ENCODE measurements around the gene RIBC2. TPM values are rescaled to one million over a fixed set of nuclear protein-coding genes. Genes with fewer than 3 reads are reported as not detected.
"Not testable (repeated sequence)": the region's sequence is repeated elsewhere in the genome, so short reads cannot be mapped to it uniquely, and the experiment has no call there.

The RIBC2 gene
- 1.0 TPM for total RNA-seq
- polyA plus RNA-seq (ENCODE audit: insufficient read depth, low read depth, low replicate concordance): not detected
- long read RNA-seq, donor 1: 0 reads
- long read RNA-seq, donor 2: 0 reads
- long read RNA-seq, donor 3: 0 reads
- long read RNA-seq, donor 4: 0 reads
- long read RNA-seq, donor 5: 0 reads
- long read RNA-seq, donor 6: 0 reads
- long read RNA-seq, donor 7, partial matches to known transcripts: 0 of 1 reads
- long read RNA-seq, donor 7, other reads (novel, unspliced or antisense): 1 of 1 reads
- long read RNA-seq, donor 8, partial matches to known transcripts: 0 of 1 reads
- long read RNA-seq, donor 8, other reads (novel, unspliced or antisense): 0 of 1 reads
- long read RNA-seq, donor 9: 0 reads
- long read RNA-seq, donor 10: 0 reads

- DNase-seq: peak; percentile 81 to 96 (median 93)
- Histone ChIP-seq H3K9ac (ENCODE audit: low read length in 3 of 3) (peak within 1 kb of the TSS in 1 of 3 donors; percentile 71), H3K27me3 (ENCODE audit: control insufficient read depth, insufficient read depth, low read length) (no peaks in the 10 kb centered on the region), H3K9me3 (ENCODE audit: control insufficient read depth in 2 of 3, insufficient read depth in 1 of 3, low read length in 3 of 3) (no peaks in the 10 kb centered on the region), H3K4me1 (ENCODE audit: control insufficient read depth in 2 of 3, insufficient read depth in 2 of 3, low read depth in 1 of 3, low read length in 3 of 3) (peaks cover 0 to 2% (median 0%) of the 10 kb centered on the region in 3 donors), H3K36me3 (ENCODE audit: control insufficient read depth in 2 of 3, insufficient read depth in 3 of 3, low read length in 3 of 3) (no peaks in the 10 kb centered on the region), H3K4me3 (ENCODE audit: low read length in 3 of 3) (peak within 1 kb of the TSS; percentile 67 to 79 (median 71)), H3K27ac (ENCODE audit: low read depth in 2 of 2, low read length in 2 of 2) (no peak within 1 kb of the TSS)
- intact Hi-C loops (cut with DNase I): no loop called here
- no peak for TF ChIP-seq CTCF (IDR thresholded peaks at IDR 0.05; ENCODE audit: borderline replicate concordance, extremely low read depth, insufficient read depth)
- FAIRE-seq: no peak
Measured at GRCh38 chr22:45413368-45414211, at the start of gene RIBC2, which contains the start of gene SMC1B. TSS of gene RIBC2 (plus strand) at chr22:45413693. CDS start at chr22:45413887, 194 bp downstream. TSS of gene SMC1B (minus strand) at chr22:45413599. CDS start at chr22:45413567, 32 bp downstream.

GRCh38 chr22:45366713-45367112 lies 46.8 kb upstream of the RIBC2 start:
- no peaks in the 10 kb centered on the region for H3K36me3 ChIP-seq (ENCODE audit: control insufficient read depth in 2 of 3, insufficient read depth in 3 of 3, low read length in 3 of 3)
- H3K4me1 ChIP-seq (ENCODE audit: control insufficient read depth in 2 of 3, insufficient read depth in 2 of 3, low read depth in 1 of 3, low read length in 3 of 3): no peaks in the 10 kb centered on the region
- no peak for DNase-seq
- intact Hi-C loops (cut with DNase I): no loop called here
- no peak overlapping the region for H3K4me3 ChIP-seq (ENCODE audit: low read length in 3 of 3)
- no peak overlapping the region for H3K9ac ChIP-seq (ENCODE audit: low read length in 3 of 3)
- H3K27me3 ChIP-seq (ENCODE audit: control insufficient read depth, insufficient read depth, low read length): no peaks in the 10 kb centered on the region
- FAIRE-seq: no peak
- peaks cover 0 to 6% (median 0%) of the 10 kb centered on the region in 3 donors for H3K9me3 ChIP-seq (ENCODE audit: control insufficient read depth in 2 of 3, insufficient read depth in 1 of 3, low read length in 3 of 3)
- H3K27ac ChIP-seq (ENCODE audit: low read depth in 2 of 2, low read length in 2 of 2): no peak overlapping the region
- no peak for TF ChIP-seq CTCF (IDR thresholded peaks at IDR 0.05; ENCODE audit: borderline replicate concordance, extremely low read depth, insufficient read depth)

- H3K4me1 ChIP-seq (ENCODE audit: control insufficient read depth in 2 of 3, insufficient read depth in 2 of 3, low read depth in 1 of 3, low read length in 3 of 3); intact Hi-C loops (cut with DNase I); H3K9me3 ChIP-seq (ENCODE audit: control insufficient read depth in 2 of 3, insufficient read depth in 1 of 3, low read length in 3 of 3); FAIRE-seq; DNase-seq; H3K36me3 ChIP-seq (ENCODE audit: control insufficient read depth in 2 of 3, insufficient read depth in 3 of 3, low read length in 3 of 3); H3K27me3 ChIP-seq (ENCODE audit: control insufficient read depth, insufficient read depth, low read length); H3K27ac ChIP-seq (ENCODE audit: low read depth in 2 of 2, low read length in 2 of 2); H3K4me3 ChIP-seq (ENCODE audit: low read length in 3 of 3); H3K9ac ChIP-seq (ENCODE audit: low read length in 3 of 3): not testable (repeated sequence)
Measured at GRCh38 chr22:45373592-45373991, 39.9 kb upstream of the RIBC2 start.

- Histone ChIP-seq H3K36me3 (ENCODE audit: control insufficient read depth in 2 of 3, insufficient read depth in 3 of 3, low read length in 3 of 3) (no peaks in the 10 kb centered on the region), H3K4me3 (ENCODE audit: low read length in 3 of 3) (no peak overlapping the region), H3K4me1 (ENCODE audit: control insufficient read depth in 2 of 3, insufficient read depth in 2 of 3, low read depth in 1 of 3, low read length in 3 of 3) (no peaks in the 10 kb centered on the region), H3K27ac (ENCODE audit: low read depth in 2 of 2, low read length in 2 of 2) (no peak overlapping the region), H3K27me3 (ENCODE audit: control insufficient read depth, insufficient read depth, low read length) (no peaks in the 10 kb centered on the region), H3K9me3 (ENCODE audit: control insufficient read depth in 2 of 3, insufficient read depth in 1 of 3, low read length in 3 of 3) (no peaks in the 10 kb centered on the region), H3K9ac (ENCODE audit: low read length in 3 of 3) (no peak overlapping the region)
- FAIRE-seq: no peak
- no peak for TF ChIP-seq CTCF (IDR thresholded peaks at IDR 0.05; ENCODE audit: borderline replicate concordance, extremely low read depth, insufficient read depth)
- intact Hi-C loops (cut with DNase I): no loop called here
- no peak for DNase-seq
Measured at GRCh38 chr22:45376009-45376408, 37.5 kb upstream of the RIBC2 start.

Measured in kidney (tissue), 22 donors.